Stimulated activated CD4-positive, alpha-beta T cell treated with anti-CD3 and anti-CD28 coated beads, TNF-alpha, amount 100 ng/mL, for 1 hour (primary cell): ENCODE results near the gene HYLS1.

ENCODE experiments used
- DNase-seq, 3 donors: peaks; one replicate each; pipeline ENCODE4 v3.0.0-alpha.2; 2020; ENCODE audit warnings: low read depth in 3 of 3, low spot score in 1 of 3

Gene HYLS1

DNA sequence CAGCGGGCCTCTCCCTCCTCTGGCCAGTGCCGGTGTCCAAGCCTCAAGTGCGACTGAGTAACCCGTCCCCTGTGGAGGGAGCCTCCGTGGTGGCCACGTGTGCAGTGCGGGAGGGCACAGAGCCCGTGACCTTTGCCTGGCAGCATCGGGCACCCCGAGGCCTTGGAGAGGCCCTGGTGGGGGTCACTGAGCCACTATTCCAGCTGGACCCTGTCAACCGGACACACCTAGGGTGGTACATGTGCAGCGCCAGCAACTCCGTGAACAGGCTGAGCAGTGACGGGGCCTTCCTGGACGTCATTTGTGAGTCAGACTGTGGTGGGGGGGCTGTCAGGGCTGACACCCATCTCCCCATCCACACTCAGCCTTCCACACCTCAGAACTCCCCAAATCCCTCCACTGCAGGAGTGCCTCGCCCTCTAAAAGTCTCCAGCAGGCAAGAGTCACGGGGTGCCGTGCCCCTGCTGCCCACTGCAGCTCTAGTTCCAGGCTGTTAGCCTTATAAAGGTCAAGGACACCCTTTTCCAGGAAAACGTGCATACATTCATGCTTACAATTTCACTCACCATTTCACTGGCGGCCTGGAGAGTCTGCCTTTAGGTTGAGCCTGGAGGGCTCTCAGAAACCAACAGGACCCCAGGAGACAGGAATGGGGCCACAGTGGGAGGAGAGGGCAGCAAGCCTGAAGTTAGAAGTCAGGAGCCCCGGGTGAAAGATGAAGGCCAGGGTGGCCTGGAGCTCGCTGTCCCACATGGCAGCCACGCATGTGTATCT is 61.0 kb downstream of the HYLS1 start:
- no peak for DNase-seq

DNA sequence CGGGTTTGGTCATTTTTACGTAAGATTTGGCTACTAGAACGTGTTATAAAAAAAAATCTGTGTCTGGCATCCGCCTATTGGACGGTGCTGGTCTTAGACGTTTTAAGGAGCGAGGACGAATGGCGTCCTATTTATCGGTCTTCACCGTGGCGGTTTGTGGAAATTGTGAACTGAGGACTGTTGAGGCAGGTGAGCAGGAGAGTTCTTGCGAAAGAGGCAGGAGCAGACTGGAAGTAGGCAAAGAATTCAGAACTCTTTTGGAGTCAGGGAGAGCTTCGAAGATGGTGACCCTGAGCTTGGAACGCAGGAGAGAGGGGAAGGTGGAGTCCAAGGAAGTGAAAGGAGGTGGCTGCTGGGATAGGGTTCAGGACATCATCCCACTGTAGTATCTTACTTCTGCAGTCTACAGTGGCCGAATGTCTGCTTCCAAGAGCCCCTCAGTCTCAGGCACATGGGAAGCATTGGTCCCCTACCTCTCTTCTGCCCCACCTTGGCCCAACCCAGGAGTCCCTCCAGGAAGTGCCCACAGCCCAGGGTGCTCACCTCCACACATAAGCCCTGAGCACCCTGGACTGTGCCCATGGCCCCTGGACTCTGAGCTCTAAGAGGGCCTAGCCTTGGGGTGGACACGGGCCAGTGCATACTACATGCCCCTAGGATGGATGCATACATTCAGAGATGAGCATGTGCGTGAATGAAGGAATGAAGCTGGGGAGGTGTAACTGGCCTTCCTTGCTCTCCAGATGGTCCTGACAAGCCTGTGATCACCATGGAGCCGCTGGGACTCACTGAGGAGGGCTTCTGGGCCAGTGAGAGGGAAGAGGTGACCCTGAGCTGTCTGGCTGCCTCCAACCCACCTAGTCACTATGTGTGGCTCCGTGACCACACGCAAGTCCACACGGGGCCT is 62.1 kb downstream of the HYLS1 start:
- DNase-seq = no peak

DNA sequence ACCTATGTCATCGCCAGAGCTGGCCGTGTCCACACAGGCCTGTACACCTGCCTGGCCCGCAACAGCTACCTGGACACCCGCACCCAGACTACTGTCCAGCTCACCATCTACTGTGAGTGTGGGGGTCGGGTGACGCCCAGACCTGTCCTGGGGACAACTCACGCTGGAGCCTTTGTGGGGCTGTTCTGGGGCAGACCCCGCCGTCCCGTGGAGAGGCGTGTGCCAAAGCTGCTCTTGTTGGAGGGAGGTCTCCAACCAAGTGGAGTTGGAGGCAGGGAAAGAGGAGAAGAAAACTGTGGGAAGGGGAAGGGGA is 62.7 kb downstream of the HYLS1 start:
- DNase-seq = no peak
